Sigmoid colon (tissue), 3 donors: ENCODE data around the gene APOO.

Source experiments
- POLR2A ChIP-seq, 2 donors: fragments of 450-650 bp; IDR thresholded peaks; one replicate each; pipeline ENCODE4 v1.6.1; 2016; ENCODE audit warnings: antibody characterized with exemption in 2 of 2, mild to moderate bottlenecking in 2 of 2, moderate library complexity in 2 of 2
- TF ChIP-seq, protein P1 (sequence below), 4 experiments: fragments of 450-650 bp in 3 of 4; fragments of 200-600 bp in 1 of 4; IDR thresholded peaks; one replicate each; pipeline ENCODE4 v1.5.1; 2016 to 2019; ENCODE audit warnings: antibody characterized with exemption in 4 of 4, mild to moderate bottlenecking in 3 of 4, moderate library complexity in 2 of 4

DNA sequence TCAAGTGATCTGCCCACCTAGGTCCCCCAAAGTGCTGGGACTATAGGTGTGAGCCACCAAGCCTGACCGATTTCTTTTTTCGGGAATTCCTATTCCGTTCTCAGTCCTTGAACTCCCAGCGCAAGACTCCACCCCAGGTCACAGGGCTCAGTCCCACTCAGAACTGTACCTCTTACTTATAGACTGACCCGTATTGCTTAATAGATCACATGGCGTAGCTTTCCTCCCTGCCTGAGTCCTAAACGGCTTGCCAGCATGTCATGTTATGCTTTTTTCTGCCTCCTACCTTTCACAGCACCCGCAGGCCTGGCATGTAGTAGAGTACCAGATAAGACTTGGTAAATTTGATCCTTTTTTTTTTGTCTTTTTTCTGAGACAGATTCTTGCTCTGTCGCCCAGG, 102.3 kb downstream of the APOO start:
- no peak for TF ChIP-seq POLR2A (IDR thresholded peaks at IDR 0.05)
- TF ChIP-seq, protein P1, sequence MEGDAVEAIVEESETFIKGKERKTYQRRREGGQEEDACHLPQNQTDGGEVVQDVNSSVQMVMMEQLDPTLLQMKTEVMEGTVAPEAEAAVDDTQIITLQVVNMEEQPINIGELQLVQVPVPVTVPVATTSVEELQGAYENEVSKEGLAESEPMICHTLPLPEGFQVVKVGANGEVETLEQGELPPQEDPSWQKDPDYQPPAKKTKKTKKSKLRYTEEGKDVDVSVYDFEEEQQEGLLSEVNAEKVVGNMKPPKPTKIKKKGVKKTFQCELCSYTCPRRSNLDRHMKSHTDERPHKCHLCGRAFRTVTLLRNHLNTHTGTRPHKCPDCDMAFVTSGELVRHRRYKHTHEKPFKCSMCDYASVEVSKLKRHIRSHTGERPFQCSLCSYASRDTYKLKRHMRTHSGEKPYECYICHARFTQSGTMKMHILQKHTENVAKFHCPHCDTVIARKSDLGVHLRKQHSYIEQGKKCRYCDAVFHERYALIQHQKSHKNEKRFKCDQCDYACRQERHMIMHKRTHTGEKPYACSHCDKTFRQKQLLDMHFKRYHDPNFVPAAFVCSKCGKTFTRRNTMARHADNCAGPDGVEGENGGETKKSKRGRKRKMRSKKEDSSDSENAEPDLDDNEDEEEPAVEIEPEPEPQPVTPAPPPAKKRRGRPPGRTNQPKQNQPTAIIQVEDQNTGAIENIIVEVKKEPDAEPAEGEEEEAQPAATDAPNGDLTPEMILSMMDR (IDR thresholded peaks at IDR 0.05), result no peak
